GM12873 (cell line): ENCODE measurements around the gene MT1HL1.

ENCODE experiments used
- TF ChIP-seq, protein P1 (sequence below): IDR thresholded peaks from 2 replicates; pipeline ENCODE4 v1.5.1; 2012; ENCODE audit warnings: low read depth, mild to moderate bottlenecking, moderate library complexity, low read length, control low read depth; ENCODE audit not compliant: insufficient read depth; ENCODE audit errors: missing control alignments

Gene MT1HL1

DNA sequence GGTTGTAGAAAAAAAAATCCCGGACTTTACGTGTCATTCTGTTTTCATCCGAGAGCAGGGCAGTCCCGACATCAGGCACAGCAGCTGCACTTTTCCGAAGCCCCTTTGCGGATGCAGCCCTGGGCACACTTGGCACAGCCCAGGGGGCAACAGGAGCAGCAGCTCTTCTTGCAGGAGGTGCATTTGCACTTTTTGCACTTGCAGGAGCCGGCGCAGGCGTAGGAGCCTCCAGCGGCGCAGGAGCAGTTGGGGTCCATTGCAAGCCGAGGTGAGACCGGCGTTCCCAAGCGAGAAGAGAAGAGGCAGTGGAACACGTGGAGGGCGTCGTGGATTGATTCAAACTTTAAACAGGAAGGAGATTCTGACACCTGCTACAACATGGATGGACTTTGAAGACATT lies at the start of gene MT1HL1:
MT1HL1 (minus strand) TSS at position 326 of the 400 bp plus-strand sequence; CDS start at position 257, 69 bp downstream.
- TF ChIP-seq, protein P1, sequence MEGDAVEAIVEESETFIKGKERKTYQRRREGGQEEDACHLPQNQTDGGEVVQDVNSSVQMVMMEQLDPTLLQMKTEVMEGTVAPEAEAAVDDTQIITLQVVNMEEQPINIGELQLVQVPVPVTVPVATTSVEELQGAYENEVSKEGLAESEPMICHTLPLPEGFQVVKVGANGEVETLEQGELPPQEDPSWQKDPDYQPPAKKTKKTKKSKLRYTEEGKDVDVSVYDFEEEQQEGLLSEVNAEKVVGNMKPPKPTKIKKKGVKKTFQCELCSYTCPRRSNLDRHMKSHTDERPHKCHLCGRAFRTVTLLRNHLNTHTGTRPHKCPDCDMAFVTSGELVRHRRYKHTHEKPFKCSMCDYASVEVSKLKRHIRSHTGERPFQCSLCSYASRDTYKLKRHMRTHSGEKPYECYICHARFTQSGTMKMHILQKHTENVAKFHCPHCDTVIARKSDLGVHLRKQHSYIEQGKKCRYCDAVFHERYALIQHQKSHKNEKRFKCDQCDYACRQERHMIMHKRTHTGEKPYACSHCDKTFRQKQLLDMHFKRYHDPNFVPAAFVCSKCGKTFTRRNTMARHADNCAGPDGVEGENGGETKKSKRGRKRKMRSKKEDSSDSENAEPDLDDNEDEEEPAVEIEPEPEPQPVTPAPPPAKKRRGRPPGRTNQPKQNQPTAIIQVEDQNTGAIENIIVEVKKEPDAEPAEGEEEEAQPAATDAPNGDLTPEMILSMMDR = no peak

DNA sequence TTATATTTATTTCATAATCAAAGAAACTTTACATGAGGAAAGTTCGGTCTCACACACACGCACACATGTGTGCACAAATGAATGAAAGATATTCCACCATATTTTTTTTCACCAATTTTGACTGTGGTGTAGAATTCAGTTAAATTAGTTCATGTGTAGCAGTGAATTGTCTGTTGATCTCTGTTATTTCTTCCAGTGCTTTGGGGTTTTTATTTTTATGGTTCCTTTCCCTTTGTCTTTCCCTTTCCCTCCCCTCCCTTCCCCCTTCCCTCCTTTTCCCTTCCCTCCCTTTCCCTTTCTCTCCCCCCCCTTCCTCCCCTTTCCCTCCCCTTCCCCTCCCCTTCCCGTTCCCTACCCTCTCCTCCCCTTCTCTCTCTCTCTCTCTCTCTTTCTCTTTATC lies 46.7 kb upstream of the MT1HL1 start:
- TF ChIP-seq, protein P1 = no peak

DNA sequence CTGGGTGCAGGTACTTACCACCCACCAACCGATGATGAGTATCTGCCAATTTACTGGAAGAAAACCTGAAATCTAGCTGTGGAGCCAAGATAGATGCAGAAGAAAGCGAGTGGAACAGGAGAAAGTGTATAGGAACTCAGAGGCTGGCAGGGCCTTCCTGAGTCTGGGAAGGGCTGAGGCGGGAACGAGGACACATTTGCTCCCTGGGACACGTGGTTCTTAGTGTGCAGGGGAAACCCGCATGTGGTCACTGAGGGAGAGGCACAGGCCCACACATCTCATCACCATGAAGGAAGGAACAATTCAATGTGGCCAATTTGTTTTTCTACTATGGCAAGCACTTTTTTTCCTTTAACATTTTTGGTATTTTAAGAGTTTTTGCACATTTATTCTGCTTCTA lies 45.9 kb upstream of the MT1HL1 start:
- TF ChIP-seq, protein P1 = no peak

DNA sequence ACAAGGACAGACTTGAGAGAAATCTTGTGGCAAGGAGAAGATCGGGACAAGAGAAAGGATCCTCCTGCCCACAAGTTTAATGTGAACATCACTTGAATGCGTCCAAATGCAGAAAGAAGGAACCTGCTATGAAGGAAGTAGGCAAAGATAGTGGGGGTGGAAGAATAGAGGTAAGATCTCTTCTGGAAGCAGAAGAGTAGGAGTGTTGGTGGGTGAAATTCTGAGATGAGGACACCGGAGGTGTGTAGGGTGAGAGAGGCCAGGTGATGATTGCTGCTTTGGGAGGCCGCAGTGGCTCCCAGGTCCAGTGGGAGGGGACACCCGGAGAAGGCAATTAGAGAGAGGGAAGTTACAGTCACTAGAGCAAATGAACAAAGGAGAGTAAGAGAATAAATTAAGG lies 44.6 kb upstream of the MT1HL1 start:
- TF ChIP-seq, protein P1 = no peak

DNA sequence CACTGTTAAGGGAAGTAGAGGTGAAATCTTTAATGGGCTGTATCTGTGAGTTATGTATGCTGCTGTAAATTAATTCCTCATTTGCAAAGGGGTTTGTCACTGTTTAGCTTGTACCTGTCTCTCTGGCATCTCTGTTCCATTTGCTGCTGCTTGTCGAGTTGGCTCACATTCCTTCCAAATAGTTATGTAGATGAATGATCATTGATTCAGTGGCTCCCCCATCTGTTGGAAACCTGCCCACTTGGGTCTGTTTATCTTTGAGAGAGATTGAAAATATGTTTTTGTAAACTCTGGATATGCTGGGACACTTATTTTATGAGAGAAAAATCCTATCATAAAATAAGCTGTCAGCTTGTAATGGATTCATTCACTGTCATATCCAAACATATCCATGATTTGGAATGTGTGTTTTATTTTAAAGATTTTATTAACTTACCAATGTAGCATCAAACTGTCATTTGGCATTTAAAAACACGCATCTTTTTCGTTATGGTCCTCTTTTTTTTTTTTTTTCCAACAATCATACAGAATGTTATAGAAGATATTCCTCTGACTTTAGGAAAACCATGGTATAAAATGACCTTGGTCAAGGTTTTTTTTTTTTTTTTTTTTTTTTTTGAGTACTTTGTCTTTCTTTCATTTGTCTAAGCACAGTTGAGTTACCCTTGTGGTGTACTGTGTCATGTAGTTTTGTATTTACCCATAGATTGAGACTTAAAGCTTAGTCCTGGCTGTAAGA lies 41.2 kb upstream of the MT1HL1 start:
- TF ChIP-seq, protein P1 = no peak

DNA sequence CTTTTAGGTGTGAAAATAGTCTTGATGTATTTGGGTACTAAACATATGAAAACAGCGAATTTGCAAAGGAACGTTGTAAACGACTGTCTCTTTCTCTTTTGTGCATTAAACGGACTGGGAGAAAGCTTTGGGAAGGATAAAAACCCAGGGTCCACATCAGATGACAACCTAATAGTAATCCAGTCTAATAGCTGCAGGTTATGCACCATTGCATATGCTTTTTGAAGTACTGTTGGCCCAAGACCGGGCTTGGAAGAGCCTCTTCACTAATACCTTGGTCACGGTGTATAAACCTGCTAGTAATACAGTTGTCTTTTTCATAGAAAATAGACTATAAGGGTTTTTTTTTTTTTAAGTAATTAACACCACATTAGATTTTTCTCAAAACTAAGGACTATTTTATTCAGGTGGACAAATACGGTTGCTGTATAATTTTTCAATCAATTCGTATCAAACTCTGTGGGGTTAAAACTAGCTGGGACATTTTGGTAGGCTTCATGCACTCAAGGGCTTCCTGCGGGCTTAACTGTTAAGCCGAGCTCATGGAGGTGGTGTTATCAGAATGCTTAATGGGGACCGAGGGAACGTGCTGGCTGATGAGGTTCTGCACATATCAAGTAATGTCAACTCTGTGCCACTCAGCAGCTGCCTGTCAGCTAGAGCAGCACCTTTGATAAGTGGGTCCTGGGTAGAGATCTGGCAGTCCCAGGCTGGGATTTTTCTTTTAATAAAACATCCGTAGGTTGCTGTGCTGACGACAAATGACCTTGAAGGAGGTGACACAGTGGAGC lies 39.8 kb upstream of the MT1HL1 start:
- TF ChIP-seq, protein P1 = no peak

DNA sequence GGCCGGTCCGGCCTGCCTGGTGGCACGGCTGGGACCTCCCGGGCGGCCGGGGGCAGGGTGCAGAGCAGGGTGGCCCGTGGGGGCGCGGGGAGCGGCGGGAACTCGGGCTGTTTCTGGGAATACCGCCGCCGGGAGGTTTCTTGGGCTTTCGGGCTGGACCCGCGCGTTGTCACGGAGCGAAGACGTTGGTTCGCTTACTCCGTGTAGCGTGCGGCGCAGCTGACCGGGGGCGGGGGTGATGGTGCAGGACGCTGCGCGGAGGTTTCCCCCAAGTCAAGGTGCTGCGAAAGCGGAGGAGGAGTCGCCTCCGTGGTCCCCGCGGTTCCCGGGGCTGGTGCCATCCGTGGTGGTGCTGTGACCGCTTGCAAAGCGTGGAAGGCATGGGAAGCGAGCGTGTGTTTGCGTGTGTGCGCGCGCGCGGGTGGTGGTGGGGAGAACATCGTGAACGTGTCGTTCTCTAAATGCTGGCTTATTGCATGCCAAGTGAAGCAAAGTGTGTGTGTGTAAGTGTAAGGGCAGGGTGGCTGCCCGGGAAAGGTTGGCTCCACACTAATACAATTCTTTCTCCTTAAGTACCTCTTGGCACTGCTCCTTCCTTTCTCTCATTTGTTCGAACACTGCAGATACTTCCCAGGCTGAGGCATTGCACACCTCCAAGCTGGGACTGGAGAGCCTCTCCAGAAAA lies 38.8 kb upstream of the MT1HL1 start:
- TF ChIP-seq, protein P1 = no peak
